NCI-H2081 (cell line): ENCODE results near the gene CD47.

Source experiments
- DNase-seq, 2 experiments: peaks; one replicate each; lab custom pipeline; 2025; lab: John Stamatoyannopoulos, UW

CD47 gene

DNA sequence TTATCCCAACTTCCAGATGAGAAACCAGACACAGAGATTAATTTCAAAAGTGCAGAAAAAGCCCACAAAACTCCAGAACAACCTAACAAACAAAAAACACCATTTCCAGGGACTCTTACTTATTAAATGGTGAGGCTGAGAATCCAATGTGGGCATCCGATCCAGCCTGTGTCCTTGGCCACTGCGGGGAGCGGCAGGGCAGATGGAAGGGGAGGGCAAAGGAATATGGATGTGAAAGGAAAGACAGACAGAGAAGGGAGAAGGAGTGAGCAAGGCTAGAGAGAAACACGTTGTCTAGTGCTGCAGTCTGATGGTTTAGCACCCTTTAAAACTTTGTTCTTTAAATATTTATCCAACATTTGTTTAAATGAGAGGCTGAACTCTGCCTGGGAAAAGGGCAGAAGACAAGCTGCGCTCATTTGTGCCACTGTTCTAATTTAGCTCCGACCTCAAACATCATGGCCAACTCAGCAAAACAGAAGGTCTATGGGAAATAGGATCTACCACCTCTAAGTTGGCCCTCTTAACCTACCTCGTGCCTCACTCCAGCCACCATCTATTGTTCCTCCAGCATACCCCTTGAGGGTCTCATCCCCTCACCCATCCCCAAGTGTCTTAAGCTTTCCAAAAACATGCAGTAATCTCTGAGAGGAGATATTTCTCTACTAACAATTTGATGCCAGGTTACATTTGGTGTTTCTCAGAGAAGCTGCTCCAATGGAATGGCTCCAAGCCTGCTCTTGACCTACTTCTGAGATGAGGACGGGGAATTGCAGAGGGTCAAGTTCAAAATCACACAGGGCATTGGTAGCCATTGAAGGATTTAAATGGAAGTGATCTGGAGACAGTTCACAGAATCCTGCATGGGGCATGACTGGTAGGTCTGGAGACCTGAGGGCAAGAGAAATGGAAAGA lies 77.4 kb downstream of the CD47 start:
- no peak for DNase-seq

DNA sequence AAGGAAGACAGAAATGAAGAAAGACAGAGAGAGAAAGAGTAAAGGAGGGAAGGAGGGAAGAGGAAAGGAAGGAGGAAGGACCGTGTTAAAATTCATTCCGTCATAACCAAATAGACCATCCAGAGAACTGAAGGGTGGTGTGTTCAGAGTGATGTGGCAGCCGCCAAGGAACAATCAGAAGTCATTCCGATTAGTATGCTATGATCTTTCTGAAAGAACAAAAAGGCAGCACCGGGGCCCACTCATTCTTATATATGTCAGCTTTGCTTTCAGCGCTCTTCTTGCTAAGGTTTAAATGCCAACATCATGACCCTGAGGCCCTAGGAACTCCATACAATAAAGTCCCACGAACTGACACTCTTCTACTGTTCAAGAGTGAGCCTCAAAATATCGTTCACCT lies 78.5 kb downstream of the CD47 start:
- no peak for DNase-seq

DNA sequence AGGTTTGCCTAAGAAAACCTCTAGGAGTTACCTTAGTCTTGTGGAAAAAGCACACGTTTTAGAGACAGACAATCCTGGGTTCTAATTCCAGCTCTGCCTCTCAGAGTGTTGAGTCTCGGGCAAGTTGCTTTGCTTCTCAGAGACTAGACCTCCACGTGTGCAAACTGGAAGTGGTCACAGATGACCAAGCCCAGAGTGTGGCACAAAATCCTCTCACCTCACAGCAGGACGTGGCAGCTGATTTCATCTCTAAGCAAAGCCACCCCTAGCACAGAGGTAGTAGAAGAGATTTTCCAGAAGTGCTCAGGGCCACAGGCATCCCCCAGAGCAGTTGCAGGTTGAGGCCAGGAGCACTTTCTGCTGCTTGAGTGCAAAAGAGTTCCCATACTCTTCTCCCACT lies 79.2 kb downstream of the CD47 start:
- DNase-seq = no peak

DNA sequence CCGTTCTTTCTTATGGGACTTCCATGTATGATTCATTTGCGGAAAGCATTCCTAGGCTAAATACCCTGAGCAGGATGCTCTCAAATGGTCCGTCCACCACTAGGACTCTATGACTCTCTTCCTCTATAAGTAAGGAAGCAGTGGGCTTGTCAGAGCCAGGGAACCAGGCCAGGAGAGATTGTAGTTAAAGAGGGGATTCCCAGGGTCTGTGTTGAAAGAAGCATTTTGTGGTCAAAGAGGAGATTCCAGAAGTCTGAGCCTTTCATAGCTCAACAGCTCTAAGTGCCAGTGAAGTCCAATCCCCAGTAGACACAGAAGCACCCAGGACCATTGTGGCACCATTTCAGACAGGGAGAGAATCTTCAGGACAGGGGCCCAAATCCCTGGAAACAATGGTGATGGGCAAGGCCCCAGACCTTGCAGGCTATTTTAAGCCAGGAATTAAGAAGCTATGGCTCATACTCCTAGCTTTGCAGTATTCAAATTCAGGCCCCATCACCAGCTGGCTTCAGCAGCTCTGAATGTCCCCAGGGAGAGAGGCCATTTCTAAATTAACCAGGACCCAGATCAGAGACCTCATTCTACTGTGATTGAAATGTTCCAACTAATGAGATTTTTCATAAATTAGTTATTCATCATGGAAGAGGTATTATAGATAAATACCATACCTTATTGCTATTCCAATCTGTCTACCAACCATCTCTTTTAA lies 81.7 kb downstream of the CD47 start:
- no peak for DNase-seq

DNA sequence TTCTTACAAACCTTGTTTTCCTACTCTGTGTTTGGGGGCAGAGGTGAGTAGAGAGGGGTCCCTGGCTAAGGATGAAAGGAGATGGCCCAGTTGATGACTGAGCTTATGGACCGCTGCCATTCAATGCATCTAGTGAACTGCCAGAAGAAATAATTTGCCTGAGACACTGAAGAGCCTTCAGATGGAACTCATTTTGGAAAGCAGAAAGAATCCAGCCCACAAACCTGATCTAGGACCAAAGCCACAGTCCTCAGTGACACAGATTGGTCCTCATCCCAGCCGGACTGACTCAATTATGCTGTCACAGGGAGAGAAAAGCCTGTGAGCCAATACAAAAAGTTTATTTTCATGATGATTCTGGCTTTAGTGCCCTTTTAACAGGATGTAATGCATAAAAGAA lies 82.7 kb downstream of the CD47 start:
- DNase-seq = no peak

DNA sequence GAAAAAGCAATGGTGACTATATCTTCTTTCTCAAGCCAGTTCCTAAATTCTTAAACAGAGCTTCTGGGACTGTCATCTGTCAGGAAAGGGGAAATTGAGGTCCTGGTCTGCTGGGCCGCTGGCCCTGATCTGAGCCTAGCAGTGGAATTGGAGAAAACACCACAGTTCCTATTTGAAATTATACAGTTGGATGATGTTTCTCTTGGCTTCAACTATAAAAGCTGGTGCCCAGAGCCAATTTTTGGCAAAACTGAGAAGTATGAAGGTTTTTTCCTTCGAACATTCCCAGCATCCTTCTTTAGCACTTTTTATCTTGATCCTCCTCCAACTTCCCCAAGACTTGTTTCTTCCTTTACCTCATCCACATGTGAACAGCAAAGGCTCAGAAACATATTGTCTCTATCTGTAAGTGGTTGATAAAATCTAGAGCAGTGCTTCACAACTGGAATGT lies 83.9 kb downstream of the CD47 start:
- DNase-seq = no peak

DNA sequence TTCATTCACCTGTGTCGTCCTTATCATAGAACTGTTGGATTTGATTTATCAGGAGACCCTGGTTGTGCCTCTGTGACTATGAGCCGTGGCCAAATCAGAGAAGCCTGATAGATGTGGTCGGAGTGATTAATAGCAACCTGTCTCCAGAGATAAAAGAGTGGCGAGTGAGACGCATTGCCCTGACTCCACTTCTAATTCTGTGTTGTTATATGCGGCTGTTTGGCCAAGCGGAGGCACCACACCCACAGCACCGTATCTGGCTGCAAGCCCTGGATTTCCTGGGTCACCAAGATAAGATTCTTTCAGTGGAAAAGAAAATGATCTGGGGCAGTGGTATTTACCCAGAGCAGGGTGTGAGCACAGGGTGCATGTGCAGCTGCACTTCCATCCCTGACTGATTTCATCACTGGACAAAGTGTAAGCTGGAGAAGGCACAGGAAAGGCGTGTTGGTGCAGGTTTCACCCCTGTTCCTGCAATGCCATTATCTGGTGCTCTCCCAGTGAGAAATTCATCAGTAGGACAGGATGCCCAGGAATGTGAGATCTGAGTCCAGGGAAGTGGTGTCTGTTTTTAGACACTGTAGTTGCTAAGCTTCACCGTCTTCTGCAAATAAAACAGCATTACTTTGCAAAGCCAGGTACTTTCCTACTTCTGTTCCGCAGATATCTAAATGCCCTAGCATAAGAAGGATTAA lies 84.6 kb downstream of the CD47 start:
- no peak for DNase-seq

DNA sequence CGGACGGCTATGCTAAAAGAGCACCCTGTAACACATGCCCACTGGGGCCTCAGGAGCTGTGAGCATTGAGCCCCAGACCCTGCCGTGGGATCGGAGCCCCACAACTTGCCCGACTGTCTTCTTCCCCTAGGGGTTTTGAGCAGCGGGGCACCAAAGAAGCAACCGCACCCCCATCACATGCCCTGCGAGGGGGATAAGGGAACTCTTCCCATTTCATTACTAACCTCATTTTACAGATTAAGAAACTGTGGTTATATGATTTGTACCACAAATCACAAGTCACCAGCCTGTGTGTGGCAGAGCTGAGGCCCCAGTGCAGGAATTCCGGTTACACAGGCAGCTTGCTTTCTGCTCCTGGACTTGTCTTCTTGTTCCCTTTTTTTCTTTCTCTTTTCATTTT lies 86.2 kb downstream of the CD47 start:
- DNase-seq = no peak

DNA sequence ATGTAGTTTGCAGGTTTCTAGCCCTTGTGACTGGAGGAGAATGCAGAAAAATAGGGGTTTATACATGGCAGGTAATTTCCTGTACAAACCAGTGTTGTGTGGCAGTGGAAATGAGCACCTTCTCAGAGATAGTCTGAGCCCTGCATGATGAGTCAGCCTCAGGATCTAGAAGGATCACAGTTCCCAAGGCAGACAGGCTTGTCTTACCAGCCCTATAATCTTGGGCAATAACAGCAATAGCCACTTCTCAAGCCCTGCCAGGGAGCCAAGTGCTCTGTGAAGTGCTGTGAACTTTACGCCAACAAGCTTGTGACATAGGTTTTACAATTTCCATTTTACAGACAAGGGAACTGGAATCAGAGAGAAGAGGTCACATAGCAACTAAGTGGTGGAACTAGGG lies 89.4 kb downstream of the CD47 start:
- DNase-seq = no peak

DNA sequence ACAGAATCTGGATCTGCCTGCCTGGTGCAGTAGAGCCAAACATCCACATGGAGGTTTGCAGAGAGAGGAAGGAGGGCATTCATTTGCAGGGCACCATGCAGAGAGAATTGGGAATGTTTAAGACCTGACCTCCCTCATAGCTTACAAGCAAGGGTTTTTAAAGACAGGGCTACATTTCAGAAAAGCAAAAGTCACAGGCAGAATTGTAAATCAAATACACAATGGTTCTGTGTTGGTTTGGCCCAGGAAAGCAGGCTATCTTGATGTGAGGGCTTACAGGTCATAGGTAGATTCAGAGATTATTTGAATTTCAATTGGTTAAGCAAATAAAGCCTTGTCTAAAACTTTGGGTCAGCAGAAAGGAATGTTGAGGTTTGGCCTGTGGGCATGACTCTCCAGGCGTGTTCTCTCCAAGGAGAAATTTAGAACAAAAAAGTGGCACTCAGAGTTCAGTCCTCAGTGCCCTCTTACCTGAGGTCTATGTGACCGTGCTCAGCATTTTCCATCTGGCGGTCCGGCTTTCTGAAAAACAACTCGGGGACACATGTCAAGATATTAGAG lies 91.5 kb downstream of the CD47 start:
- no peak for DNase-seq

DNA sequence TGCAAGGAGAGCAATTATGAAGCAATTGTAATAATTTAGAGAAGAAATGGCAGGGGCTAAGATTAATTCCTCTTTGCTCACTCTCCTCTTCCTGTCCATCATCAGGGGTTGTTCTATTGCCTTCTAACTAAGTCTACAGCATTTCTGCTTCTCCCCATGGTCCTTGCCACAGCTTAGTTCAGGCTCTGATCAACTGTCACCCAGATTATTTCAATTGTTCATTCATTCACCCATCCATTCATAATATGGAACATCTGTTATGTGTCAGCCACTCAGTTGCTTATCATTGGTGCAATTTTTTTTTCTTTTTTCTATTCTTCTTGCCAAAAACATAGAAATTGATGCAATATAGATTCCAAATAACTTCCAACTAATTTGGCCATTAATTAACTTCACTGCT lies 93.2 kb downstream of the CD47 start:
- no peak for DNase-seq

DNA sequence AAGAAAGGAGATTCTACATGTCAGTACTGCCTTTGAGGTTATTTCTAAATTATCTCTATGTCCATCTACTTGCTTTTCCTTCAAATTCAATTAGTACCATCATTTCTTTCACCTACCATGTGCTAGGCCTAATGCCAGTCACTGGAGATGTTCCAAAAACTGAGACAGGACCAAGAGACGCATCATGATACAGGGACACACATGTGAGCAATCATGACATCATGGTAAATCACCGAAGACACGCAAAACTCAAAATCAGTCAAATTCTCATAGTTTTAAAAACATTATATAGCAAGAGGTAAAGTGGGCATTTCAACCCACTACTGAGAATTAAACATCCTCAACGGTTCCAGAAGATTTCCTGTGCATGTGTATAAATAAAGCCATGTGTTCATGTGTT lies 95.0 kb downstream of the CD47 start:
- no peak for DNase-seq

DNA sequence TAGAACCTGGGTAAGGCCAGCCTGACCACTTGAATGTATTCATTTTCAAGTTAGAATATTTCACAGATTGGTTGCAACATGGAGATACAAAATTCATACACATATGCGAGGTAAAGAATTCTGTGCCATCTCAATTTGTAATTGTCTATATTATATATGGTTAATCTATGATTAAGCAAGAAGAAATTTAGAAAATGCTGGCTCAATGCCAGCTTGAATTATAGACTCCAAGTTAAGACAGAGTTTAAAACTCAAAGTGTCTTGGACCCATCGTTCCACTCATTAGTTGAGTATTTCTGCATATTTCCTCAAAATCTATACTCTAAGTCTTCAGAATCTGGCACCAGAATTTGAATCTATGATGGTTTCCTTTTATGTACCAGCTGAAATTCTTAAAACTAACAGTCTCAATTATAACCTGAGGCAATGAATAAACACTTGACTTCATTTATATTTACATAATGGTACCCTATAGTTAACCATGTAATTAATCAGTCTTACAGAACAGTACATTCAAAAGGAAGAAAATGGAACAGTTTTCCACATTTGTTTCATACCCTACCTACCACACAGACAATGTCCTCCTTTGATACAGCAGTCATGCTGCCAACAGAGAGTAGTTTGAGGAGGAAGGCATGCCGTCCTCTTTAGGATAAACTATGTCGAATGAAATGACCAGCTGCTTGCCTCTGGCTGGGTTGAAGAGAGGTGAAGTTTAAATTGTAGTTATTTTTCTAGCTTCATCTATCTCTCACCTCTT lies 95.7 kb downstream of the CD47 start:
- DNase-seq = peak; percentile 23 to 75

DNA sequence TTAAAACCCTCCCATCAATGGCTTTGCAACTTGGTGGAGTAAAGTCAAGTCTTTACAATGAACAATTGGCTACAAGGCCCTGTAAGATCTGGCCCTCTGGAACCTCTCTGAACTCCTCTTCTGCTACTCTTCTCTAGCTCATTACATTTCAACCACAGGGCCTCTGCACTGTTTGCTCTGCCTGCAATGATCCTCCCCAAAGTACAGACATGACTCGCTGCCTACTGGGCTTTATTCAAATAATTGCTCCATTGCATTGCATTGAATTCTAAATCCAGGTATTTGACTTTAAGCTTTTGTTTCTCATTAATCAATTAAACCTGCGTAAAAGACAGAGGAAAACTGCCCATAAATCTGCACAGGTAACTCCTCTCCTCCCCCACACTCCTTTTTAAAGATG lies 96.7 kb downstream of the CD47 start:
- peak in 1 of 2 experiments; percentile 21 for DNase-seq

DNA sequence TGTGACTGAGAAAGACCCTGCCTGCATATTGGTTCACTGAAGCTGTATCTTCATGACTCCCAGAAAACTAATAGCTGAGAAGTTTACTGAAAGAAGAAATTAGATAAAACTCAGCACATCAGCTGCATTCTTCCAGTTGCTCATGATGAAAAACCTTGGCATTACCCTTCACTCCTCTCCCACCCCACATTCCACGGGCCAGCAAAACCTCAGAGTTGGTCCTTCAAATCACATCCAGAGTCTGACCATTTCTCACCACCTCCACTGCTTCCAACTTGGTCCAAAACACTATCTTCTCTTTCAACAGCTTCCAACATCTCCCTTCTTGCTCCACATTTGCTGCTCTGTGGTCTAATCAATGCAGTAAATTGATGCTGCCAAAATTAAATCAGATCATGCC lies 97.1 kb downstream of the CD47 start:
- DNase-seq = no peak
